Measurements from ENCODE around the gene TMEM178B.
"Not testable (repeated sequence)": the region's sequence is repeated elsewhere in the genome, so short reads cannot be mapped to it uniquely, and the experiment has no call there.

- not testable (repeated sequence) for TF ChIP-seq RAD21 (conservative IDR thresholded peaks at IDR 0.05); EZH2 (IDR thresholded peaks at IDR 0.05; ENCODE audit: borderline replicate concordance, insufficient read depth, low read length, poor library complexity, severe bottlenecking); CTCF (IDR thresholded peaks at IDR 0.05; ENCODE audit: poor library complexity, severe bottlenecking); POLR2AphosphoS5 (IDR thresholded peaks at IDR 0.05); TAF1 (IDR thresholded peaks at IDR 0.05; ENCODE audit: low read depth); SMC3 (conservative IDR thresholded peaks at IDR 0.05; ENCODE audit: poor library complexity)
Measured at GRCh38 chr7:141169157-141169556, 95.3 kb downstream of the TMEM178B start.

All from neural cell (in vitro differentiated cells).